Measurements from ENCODE around the gene OR13C2. TPM values are rescaled to one million over a fixed set of nuclear protein-coding genes. Genes with fewer than 3 reads are reported as not detected.

Gene OR13C2
- total RNA-seq, 1 experiment from 2014 or later, result not detected

DNA sequence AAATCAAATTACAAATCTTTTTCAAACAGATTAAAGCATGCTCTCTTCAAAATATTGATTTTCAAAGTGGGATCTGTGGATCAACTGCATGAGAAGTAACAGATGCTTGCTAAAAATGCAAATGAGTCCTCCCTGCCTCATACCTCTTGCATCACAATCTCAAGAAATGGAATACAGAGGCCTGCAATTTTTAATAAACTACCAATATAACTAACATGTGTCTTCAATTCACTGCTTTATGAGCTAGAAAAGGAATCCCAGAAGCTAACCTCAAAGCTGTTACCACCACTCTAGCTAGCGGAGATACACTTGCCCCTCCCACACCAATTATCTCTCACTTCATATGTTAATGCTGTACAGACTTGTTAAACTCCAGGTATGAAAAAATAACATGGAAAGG, 15.8 kb downstream of the OR13C2 start:
- Histone ChIP-seq H3K36me3 (ENCODE audit: insufficient read depth, low read length, poor library complexity, severe bottlenecking) (no peaks in the 10 kb centered on the region), H3K4me3 (ENCODE audit: low read depth, low read length, poor library complexity, severe bottlenecking) (no peak overlapping the region), H3K9me3 (ENCODE audit: low read depth, low read length, poor library complexity, severe bottlenecking) (no peaks in the 10 kb centered on the region), H3K27ac (ENCODE audit: low read depth, low read length, poor library complexity, severe bottlenecking) (no peak overlapping the region), H3K4me1 (ENCODE audit: insufficient read depth, low read length, poor library complexity, severe bottlenecking) (no peaks in the 10 kb centered on the region), H3K27me3 (replicated peaks; ENCODE audit: insufficient read depth, low read depth, low read length, poor library complexity) (no peaks in the 10 kb centered on the region)
- ChIA-PET CTCF (no interaction called here), POLR2A (ENCODE audit: low non-redundant PET) (no interaction called here)
- no peak for DNase-seq (ENCODE audit: low spot score)
- intact Hi-C loops (cut with micrococcal nuclease; ENCODE audit: unreplicated experiment), result no loop called here
- TF ChIP-seq, protein P1, sequence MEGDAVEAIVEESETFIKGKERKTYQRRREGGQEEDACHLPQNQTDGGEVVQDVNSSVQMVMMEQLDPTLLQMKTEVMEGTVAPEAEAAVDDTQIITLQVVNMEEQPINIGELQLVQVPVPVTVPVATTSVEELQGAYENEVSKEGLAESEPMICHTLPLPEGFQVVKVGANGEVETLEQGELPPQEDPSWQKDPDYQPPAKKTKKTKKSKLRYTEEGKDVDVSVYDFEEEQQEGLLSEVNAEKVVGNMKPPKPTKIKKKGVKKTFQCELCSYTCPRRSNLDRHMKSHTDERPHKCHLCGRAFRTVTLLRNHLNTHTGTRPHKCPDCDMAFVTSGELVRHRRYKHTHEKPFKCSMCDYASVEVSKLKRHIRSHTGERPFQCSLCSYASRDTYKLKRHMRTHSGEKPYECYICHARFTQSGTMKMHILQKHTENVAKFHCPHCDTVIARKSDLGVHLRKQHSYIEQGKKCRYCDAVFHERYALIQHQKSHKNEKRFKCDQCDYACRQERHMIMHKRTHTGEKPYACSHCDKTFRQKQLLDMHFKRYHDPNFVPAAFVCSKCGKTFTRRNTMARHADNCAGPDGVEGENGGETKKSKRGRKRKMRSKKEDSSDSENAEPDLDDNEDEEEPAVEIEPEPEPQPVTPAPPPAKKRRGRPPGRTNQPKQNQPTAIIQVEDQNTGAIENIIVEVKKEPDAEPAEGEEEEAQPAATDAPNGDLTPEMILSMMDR (conservative IDR thresholded peaks at IDR 0.05; ENCODE audit: low read depth, low read length), result no peak
- TF ChIP-seq EZH2 (IDR thresholded peaks at IDR 0.05; ENCODE audit: borderline replicate concordance, low read depth, low read length, poor library complexity, severe bottlenecking), result no peak
- BruUV-seq (replicated peaks), result no TSS peak

DNA sequence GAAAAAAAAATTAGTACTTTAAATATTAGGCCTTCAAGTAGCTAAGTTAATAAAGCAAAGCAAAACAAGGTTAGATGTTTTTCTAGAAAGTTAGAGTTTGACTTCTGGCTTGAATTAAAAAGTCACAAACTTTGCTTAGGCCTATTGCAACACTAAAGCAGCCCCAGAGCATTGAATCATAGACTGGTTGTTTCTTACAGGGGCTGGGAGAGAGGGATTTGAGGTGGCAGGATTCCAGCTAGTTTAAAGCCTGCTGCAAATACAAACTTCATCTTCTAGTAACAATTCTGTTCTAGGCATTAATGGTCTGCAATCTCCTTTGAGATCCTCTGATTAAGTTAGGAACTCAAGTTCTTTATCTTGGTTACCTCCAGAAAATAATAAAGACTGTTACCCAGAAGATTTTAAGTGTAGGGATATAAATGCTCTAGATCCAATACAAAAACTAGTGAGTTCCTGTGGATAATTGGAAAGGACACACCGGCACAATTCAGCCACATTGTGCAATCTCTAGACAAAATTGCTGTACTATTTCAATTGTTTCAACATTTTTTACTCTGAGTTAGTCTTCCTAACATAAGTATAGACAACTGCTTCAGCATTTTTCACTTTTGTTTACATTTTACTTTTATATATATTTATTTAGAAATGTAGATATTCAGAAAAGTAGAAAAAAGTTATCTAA, 18.8 kb downstream of the OR13C2 start:
- ChIA-PET CTCF (no interaction called here), POLR2A (ENCODE audit: low non-redundant PET) (no interaction called here)
- H3K4me3 ChIP-seq (ENCODE audit: low read depth, low read length, poor library complexity, severe bottlenecking), result no peak overlapping the region
- TF ChIP-seq EZH2 (IDR thresholded peaks at IDR 0.05; ENCODE audit: borderline replicate concordance, low read depth, low read length, poor library complexity, severe bottlenecking), result no peak
- TF ChIP-seq, protein P1 (conservative IDR thresholded peaks at IDR 0.05; ENCODE audit: low read depth, low read length), result no peak
- H3K4me1 ChIP-seq (ENCODE audit: insufficient read depth, low read length, poor library complexity, severe bottlenecking), result no peaks in the 10 kb centered on the region
- H3K27ac ChIP-seq (ENCODE audit: low read depth, low read length, poor library complexity, severe bottlenecking), result no peak overlapping the region
- peak; percentile 17 for DNase-seq (ENCODE audit: low spot score)
- no peaks in the 10 kb centered on the region for H3K36me3 ChIP-seq (ENCODE audit: insufficient read depth, low read length, poor library complexity, severe bottlenecking)
- H3K27me3 ChIP-seq (replicated peaks; ENCODE audit: insufficient read depth, low read depth, low read length, poor library complexity), result no peaks in the 10 kb centered on the region
- BruUV-seq (replicated peaks), result no TSS peak
- H3K9me3 ChIP-seq (ENCODE audit: low read depth, low read length, poor library complexity, severe bottlenecking), result no peaks in the 10 kb centered on the region
- intact Hi-C loops (cut with micrococcal nuclease; ENCODE audit: unreplicated experiment), result no loop called here

DNA sequence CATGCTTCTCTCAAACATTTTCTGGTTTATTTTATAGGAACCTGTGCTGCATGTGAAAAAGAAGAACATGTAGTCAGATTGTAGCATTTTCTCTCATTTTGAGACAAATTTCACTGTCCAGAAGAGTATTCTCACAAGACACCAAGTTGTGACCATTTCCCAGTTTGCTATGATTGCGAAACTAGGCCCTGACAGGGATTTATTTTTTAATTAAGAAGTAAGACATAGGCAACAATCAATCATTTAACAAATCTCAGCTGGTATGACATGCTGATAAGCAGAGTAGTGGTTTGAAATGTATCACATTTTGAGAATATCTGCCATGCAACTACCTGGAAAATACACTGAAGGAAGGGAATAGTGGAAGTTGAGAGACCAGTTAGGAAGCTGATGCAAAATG, 24.9 kb downstream of the OR13C2 start:
- Histone ChIP-seq H3K4me3 (ENCODE audit: low read depth, low read length, poor library complexity, severe bottlenecking) (no peak overlapping the region), H3K27me3 (replicated peaks; ENCODE audit: insufficient read depth, low read depth, low read length, poor library complexity) (no peaks in the 10 kb centered on the region), H3K27ac (ENCODE audit: low read depth, low read length, poor library complexity, severe bottlenecking) (no peak overlapping the region), H3K36me3 (ENCODE audit: insufficient read depth, low read length, poor library complexity, severe bottlenecking) (no peaks in the 10 kb centered on the region), H3K9me3 (ENCODE audit: low read depth, low read length, poor library complexity, severe bottlenecking) (no peaks in the 10 kb centered on the region), H3K4me1 (ENCODE audit: insufficient read depth, low read length, poor library complexity, severe bottlenecking) (no peaks in the 10 kb centered on the region)
- intact Hi-C loops (cut with micrococcal nuclease; ENCODE audit: unreplicated experiment), result no loop called here
- no TSS peak for BruUV-seq (replicated peaks)
- ChIA-PET CTCF (no interaction called here), POLR2A (ENCODE audit: low non-redundant PET) (no interaction called here)
- no peak for TF ChIP-seq EZH2 (IDR thresholded peaks at IDR 0.05; ENCODE audit: borderline replicate concordance, low read depth, low read length, poor library complexity, severe bottlenecking)
- TF ChIP-seq, protein P1 (conservative IDR thresholded peaks at IDR 0.05; ENCODE audit: low read depth, low read length), result no peak
- DNase-seq (ENCODE audit: low spot score), result no peak

All from A673 (cell line).